OCI-LY3 (cell line): ENCODE results near the gene LRRC23.

Experiments used
- H2AFZ ChIP-seq: fragments of 200-600, 300-600 bp; shearing (Covaris generic); 2 replicates; pipeline ENCODE4 v1.6.0; 2014; ENCODE audit warnings: antibody characterized with exemption, low read depth, low read length
- H3K27ac ChIP-seq: fragments of 200-600, 300-600 bp; sonication (generic); 2 replicates; pipeline ENCODE4 v1.5.1; 2014; ENCODE audit warnings: mild to moderate bottlenecking, low read length, moderate library complexity, mixed read lengths
- H3K27me3 ChIP-seq: fragments of 200-600, 300-600 bp; sonication (generic); 2 replicates; pipeline ENCODE4 v1.6.1; 2014; ENCODE audit warnings: low read depth, low read length, mixed read lengths
- H3K36me3 ChIP-seq: fragments of 200-600, 300-600 bp; sonication (generic); replicated peaks from 2 replicates; pipeline ENCODE3; 2014; ENCODE audit warnings: low read depth, low read length, mixed read lengths
- H3K4me1 ChIP-seq: fragments of 300-600, 200-600 bp; sonication (generic); 2 replicates; pipeline ENCODE4 v1.6.1; 2014; ENCODE audit warnings: low read length, mixed read lengths
- H3K4me2 ChIP-seq: fragments of 200-600, 300-600 bp; sonication (generic); 2 replicates; pipeline ENCODE4 v1.6.1; 2014; ENCODE audit warnings: low read length, mixed read lengths
- H3K4me3 ChIP-seq: fragments of 300-600, 200-600 bp; sonication (generic); 2 replicates; pipeline ENCODE4 v1.5.1; 2014; ENCODE audit warnings: antibody characterized with exemption, mild to moderate bottlenecking, low read length, moderate library complexity
- H3K79me2 ChIP-seq: fragments of 300-600, 200-600 bp; shearing (Covaris generic); 2 replicates; pipeline ENCODE4 v1.6.1; 2014; ENCODE audit warnings: mild to moderate bottlenecking, low read length, mixed read lengths
- H3K9ac ChIP-seq: fragments of 300-600, 200-600 bp; shearing (Covaris generic); 2 replicates; pipeline ENCODE4 v1.6.0; 2014; ENCODE audit warnings: mild to moderate bottlenecking, low read length, moderate library complexity
- H3K9me3 ChIP-seq: fragments of 200-600, 300-600 bp; shearing (Covaris generic); 2 replicates; pipeline ENCODE4 v1.6.1; 2014; ENCODE audit warnings: low read length, mixed read lengths; ENCODE audit not compliant: insufficient read depth
- H4K20me1 ChIP-seq: fragments of 200-600, 300-600 bp; sonication (generic); 2 replicates; pipeline ENCODE4 v1.6.1; 2016; ENCODE audit warnings: low read length, mixed read lengths; ENCODE audit not compliant: insufficient read depth
- EZH2phosphoT487 ChIP-seq: fragments of 200-600 bp; shearing (Covaris generic); IDR thresholded peaks from 2 replicates; pipeline ENCODE4 v1.6.1; 2018; ENCODE audit warnings: antibody characterized with exemption, mixed run types, low read depth
- TF ChIP-seq, protein P1 (sequence below): fragments of 200-600, 300-600 bp; sonication (generic); IDR thresholded peaks from 2 replicates; pipeline ENCODE4 v1.5.1; 2014; ENCODE audit warnings: antibody characterized with exemption, low read length, low read depth

Gene LRRC23

DNA sequence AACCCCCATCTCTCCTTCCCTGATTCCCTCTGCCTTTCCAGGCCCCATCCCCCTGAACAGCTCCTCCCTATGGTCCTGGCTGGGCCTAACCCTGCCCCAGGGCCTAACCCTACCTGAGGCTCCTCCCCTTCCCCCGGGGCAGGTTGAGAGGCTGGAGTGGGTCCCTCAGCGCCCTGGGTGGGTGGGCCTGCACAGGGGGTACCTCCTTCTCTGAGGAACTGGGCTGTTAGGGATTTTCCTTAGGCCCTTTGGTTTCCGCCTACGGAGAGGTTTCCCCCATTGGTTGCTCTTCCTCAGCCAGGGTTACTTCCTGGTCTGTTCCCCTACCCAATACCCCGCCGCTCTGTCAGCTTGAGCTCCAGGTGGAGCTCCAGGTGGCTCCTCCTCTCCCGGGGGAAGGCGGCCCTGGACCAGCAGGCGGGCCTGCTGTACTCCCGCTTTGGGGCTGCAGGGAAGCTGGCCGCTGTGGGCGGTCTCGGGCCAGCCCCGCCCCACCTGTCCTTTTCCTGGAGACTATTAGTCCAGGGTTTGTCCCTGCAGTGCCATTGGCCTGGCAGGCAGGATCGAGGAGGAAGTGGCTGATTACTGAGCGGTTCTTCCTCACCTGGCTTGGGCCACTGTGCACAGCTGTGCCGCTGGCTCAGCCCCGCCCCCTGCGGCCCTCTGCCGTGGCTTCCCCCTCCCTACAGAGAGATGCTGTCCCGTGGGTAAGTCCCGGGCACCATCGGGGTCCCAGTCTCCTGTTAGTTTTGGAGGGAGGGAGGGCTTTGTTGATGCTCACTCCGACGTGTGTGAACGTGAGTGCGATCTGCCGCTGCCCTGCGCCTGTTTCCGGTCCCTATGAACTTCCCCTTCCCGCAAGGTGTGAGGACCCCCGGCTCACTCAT is 41.7 kb downstream of the LRRC23 start:
- no peak for TF ChIP-seq EZH2phosphoT487
- TF ChIP-seq, protein P1, sequence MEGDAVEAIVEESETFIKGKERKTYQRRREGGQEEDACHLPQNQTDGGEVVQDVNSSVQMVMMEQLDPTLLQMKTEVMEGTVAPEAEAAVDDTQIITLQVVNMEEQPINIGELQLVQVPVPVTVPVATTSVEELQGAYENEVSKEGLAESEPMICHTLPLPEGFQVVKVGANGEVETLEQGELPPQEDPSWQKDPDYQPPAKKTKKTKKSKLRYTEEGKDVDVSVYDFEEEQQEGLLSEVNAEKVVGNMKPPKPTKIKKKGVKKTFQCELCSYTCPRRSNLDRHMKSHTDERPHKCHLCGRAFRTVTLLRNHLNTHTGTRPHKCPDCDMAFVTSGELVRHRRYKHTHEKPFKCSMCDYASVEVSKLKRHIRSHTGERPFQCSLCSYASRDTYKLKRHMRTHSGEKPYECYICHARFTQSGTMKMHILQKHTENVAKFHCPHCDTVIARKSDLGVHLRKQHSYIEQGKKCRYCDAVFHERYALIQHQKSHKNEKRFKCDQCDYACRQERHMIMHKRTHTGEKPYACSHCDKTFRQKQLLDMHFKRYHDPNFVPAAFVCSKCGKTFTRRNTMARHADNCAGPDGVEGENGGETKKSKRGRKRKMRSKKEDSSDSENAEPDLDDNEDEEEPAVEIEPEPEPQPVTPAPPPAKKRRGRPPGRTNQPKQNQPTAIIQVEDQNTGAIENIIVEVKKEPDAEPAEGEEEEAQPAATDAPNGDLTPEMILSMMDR = no peak
- H3K9me3 ChIP-seq = no peaks in the 10 kb centered on the region
- H3K4me1 ChIP-seq = peaks cover 48% of the 10 kb centered on the region
- peak overlapping the region; percentile 70 for H3K9ac ChIP-seq
- no peaks in the 10 kb centered on the region for H3K36me3 ChIP-seq
- peaks cover 1% of the 10 kb centered on the region for H3K79me2 ChIP-seq
- H2AFZ ChIP-seq = peak overlapping the region; percentile 8
- peak overlapping the region; percentile 93 for H3K4me2 ChIP-seq
- H3K4me3 ChIP-seq = peak overlapping the region; percentile 82
- H3K27me3 ChIP-seq = no peaks in the 10 kb centered on the region
- peak overlapping the region; percentile 85 for H3K27ac ChIP-seq
- H4K20me1 ChIP-seq = no peaks in the 10 kb centered on the region

DNA sequence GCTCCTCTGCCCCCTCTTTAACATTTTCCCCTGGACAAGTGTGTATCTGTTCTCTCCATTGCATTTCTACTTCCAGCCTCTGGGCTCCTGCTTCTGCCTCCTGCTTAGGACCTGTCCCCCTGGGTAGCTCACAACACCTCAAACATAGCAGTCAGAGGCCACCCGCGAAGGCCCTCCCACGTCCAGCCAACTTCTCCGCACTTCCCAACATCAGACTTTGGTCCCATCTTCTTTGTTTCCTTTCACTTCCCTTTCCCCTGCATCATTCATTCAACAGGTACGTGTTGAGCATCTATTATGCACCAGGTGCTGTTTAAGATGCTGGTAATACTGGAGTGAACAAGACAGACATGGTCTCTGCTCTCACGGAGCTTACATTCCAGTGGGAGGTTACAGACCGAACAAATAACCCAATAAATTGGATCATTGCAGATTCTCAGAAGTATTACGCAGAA is 42.3 kb downstream of the LRRC23 start:
- Histone ChIP-seq H4K20me1 (no peaks in the 10 kb centered on the region), H3K4me2 (peak overlapping the region; percentile 93), H3K79me2 (peaks cover 8% of the 10 kb centered on the region), H3K27me3 (no peaks in the 10 kb centered on the region), H2AFZ (peak overlapping the region; percentile 8), H3K4me3 (peak overlapping the region; percentile 82), H3K9ac (peak overlapping the region; percentile 70), H3K27ac (peak overlapping the region; percentile 85), H3K9me3 (no peaks in the 10 kb centered on the region), H3K4me1 (peaks cover 48% of the 10 kb centered on the region), H3K36me3 (no peaks in the 10 kb centered on the region)
- TF ChIP-seq, protein P1 = no peak
- no peak for TF ChIP-seq EZH2phosphoT487

DNA sequence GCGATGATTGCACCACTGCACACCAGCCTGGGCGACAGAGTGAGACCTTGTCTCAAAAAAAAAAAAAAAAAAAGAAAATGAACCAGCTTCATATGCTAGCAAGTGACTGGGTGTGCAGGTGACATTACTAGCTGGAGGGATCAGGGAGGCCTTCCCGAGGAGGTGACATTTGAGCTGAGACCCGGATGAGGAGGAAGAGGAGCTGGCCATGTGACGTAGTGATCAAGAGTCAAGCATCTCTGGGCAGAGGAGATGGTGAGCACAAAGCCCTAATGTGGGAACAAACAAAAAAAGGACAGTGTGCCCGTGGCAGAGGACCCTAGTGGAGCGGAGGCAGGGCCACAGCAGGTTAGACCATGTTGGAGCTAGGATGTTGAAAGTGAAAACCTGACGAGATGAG is 43.0 kb downstream of the LRRC23 start:
- peaks cover 55% of the 10 kb centered on the region for H3K4me1 ChIP-seq
- no peak overlapping the region for H3K27ac ChIP-seq

More for the DNA sequence above, 43.0 kb downstream of the LRRC23 start:
- Histone ChIP-seq H3K27me3 (no peaks in the 10 kb centered on the region), H3K4me3 (no peak overlapping the region), H3K4me2 (no peak overlapping the region), H3K79me2 (peaks cover 14% of the 10 kb centered on the region), H3K9ac (no peak overlapping the region), H3K36me3 (no peaks in the 10 kb centered on the region), H3K9me3 (no peaks in the 10 kb centered on the region), H2AFZ (no peak overlapping the region), H4K20me1 (no peaks in the 10 kb centered on the region)
- TF ChIP-seq, protein P1 = no peak
- TF ChIP-seq EZH2phosphoT487 = no peak
